SW480 (cell line): Measurements from ENCODE around the gene MTUS2.
A peak's percentile ranks its signal among the peaks of the same experiment; 100 is the strongest.

Source experiments
- DNase-seq: peaks from one replicate; pipeline ENCODE4 v3.0.0-alpha.2; 2016; ENCODE audit warnings: low spot score

Gene MTUS2

GRCh38 chr13:29028868-29029267 lies 208.7 kb downstream of the MTUS2 start:
- no peak for DNase-seq

GRCh38 chr13:29038700-29039099 lies 218.6 kb downstream of the MTUS2 start:
- no peak for DNase-seq

GRCh38 chr13:29039212-29039611 lies 219.1 kb downstream of the MTUS2 start:
- DNase-seq = no peak

GRCh38 chr13:29046588-29046987 lies 226.4 kb downstream of the MTUS2 start:
- no peak for DNase-seq

GRCh38 chr13:29049524-29049923 lies 229.4 kb downstream of the MTUS2 start:
- no peak for DNase-seq

GRCh38 chr13:29050719-29051118 lies 230.6 kb downstream of the MTUS2 start:
- DNase-seq = no peak

- DNase-seq = peak; percentile 5
Measured at GRCh38 chr13:29059800-29060199, 239.7 kb downstream of the MTUS2 start.

GRCh38 chr13:29065142-29065541 lies 245.0 kb downstream of the MTUS2 start:
- no peak for DNase-seq

- DNase-seq = no peak
Measured at GRCh38 chr13:29067306-29067945, 247.3 kb downstream of the MTUS2 start.

GRCh38 chr13:29073755-29074154 lies 253.6 kb downstream of the MTUS2 start:
- DNase-seq = no peak

- DNase-seq = no peak
Measured at GRCh38 chr13:29077051-29077813, 257.1 kb downstream of the MTUS2 start.

- peak; percentile 33 for DNase-seq
Measured at GRCh38 chr13:29081036-29081435, 260.9 kb downstream of the MTUS2 start.

- no peak for DNase-seq
Measured at GRCh38 chr13:29081697-29082440, 261.7 kb downstream of the MTUS2 start.

GRCh38 chr13:29099781-29100406 lies 279.8 kb downstream of the MTUS2 start:
- DNase-seq = no peak

- peak; percentile 26 for DNase-seq
Measured at GRCh38 chr13:29100758-29101157, 280.6 kb downstream of the MTUS2 start.

- peak; percentile 45 for DNase-seq
Measured at GRCh38 chr13:29101409-29101808, 281.3 kb downstream of the MTUS2 start.

- DNase-seq = no peak
Measured at GRCh38 chr13:29101905-29102304, 281.8 kb downstream of the MTUS2 start.

GRCh38 chr13:29103065-29103800 lies 283.1 kb downstream of the MTUS2 start:
- no peak for DNase-seq

- no peak for DNase-seq
Measured at GRCh38 chr13:29104461-29104860, 284.3 kb downstream of the MTUS2 start.

- DNase-seq = no peak
Measured at GRCh38 chr13:29105779-29106178, 285.6 kb downstream of the MTUS2 start.

- peak; percentile 26 for DNase-seq
Measured at GRCh38 chr13:29106651-29107050, 286.5 kb downstream of the MTUS2 start.
